ENCODE data around the gene NPPB.
A peak's percentile ranks its signal among the peaks of the same experiment; 100 is the strongest.

NPPB gene

GRCh38 chr1:11856698-11857097 is 2.0 kb downstream of the NPPB start:
- DNase-seq, result no peak

GRCh38 chr1:11855430-11855829 is 3.3 kb downstream of the NPPB start:
- no peak for DNase-seq

GRCh38 chr1:11854519-11854918 is 4.2 kb downstream of the NPPB start:
- DNase-seq, result no peak

GRCh38 chr1:11851180-11851579 is 7.6 kb downstream of the NPPB start:
- no peak for DNase-seq

- no peak for DNase-seq
Measured at GRCh38 chr1:11850156-11850555, 8.6 kb downstream of the NPPB start.

GRCh38 chr1:11848373-11848700 is 10.4 kb downstream of the NPPB start:
- DNase-seq, result no peak

GRCh38 chr1:11847667-11848372 is 10.9 kb downstream of the NPPB start, which contains the start of gene NPPA:
NPPA (minus strand) TSS chr1:11847783; CDS start chr1:11847684, 99 bp downstream.
- no peak for DNase-seq

GRCh38 chr1:11845641-11846335 is 13.0 kb downstream of the NPPB start:
- peak in 1 of 2 donors; percentile 13 for DNase-seq

GRCh38 chr1:11842154-11843041 is 16.3 kb downstream of the NPPB start:
- no peak for DNase-seq

- DNase-seq, result peak in 1 of 2 donors; percentile 9
Measured at GRCh38 chr1:11841245-11842153, 17.2 kb downstream of the NPPB start.

- no peak for DNase-seq
Measured at GRCh38 chr1:11839727-11840705, 18.7 kb downstream of the NPPB start.

- DNase-seq, result peak; percentile 69 to 76
Measured at GRCh38 chr1:11838349-11839272, 20.1 kb downstream of the NPPB start.

- DNase-seq, result no peak
Measured at GRCh38 chr1:11837767-11838348, 20.9 kb downstream of the NPPB start.

GRCh38 chr1:11836955-11837766 is 21.6 kb downstream of the NPPB start:
- DNase-seq, result no peak

GRCh38 chr1:11835441-11836225 is 23.1 kb downstream of the NPPB start:
- DNase-seq, result no peak

GRCh38 chr1:11833900-11834299 is 24.8 kb downstream of the NPPB start:
- no peak for DNase-seq

GRCh38 chr1:11833497-11833896 is 25.2 kb downstream of the NPPB start:
- DNase-seq, result no peak

Measured in CD4-positive, alpha-beta T cell treated with Interferon alpha-2 for 1 hour (primary cell).